ENCODE data around the gene CABLES2. TPM values are rescaled to one million over a fixed set of nuclear protein-coding genes. Genes with fewer than 3 reads are reported as not detected.

CABLES2 gene
- total RNA-seq, 4 donors from 2014 or later: 0.29 to 10.6 (median 2.6) TPM

- DNase-seq: no peak
- TF ChIP-seq CTCF (IDR thresholded peaks at IDR 0.05): no peak
- no peak for TF ChIP-seq POLR2A (IDR thresholded peaks at IDR 0.05)
- no peaks in the 10 kb centered on the region for H3K36me3 ChIP-seq
Measured at GRCh38 chr20:62354811-62355341, 52.2 kb downstream of the CABLES2 start.

GRCh38 chr20:62354031-62354808 lies 52.9 kb downstream of the CABLES2 start:
- intact Hi-C loops (cut with DNase I; ENCODE audit: low total_unique reads): no loop called here
- DNase-seq: no peak
- H3K36me3 ChIP-seq: no peaks in the 10 kb centered on the region
- H3K9me3 ChIP-seq: no peaks in the 10 kb centered on the region
- H3K4me3 ChIP-seq: no peak overlapping the region
- no peaks in the 10 kb centered on the region for H3K27me3 ChIP-seq
- H3K4me1 ChIP-seq: peaks cover 7 to 30% of the 10 kb centered on the region in 2 donors
- no peak for TF ChIP-seq CTCF (IDR thresholded peaks at IDR 0.05)
- TF ChIP-seq POLR2A (IDR thresholded peaks at IDR 0.05): no peak
- peak overlapping the region; percentile 91 to 92 for H3K27ac ChIP-seq

More at GRCh38 chr20:62354811-62355341, 52.2 kb downstream of the CABLES2 start:
- Histone ChIP-seq H3K27ac (peak overlapping the region; percentile 91 to 92), H3K4me1 (peaks cover 7 to 30% of the 10 kb centered on the region in 2 donors), H3K27me3 (no peaks in the 10 kb centered on the region), H3K4me3 (no peak overlapping the region), H3K9me3 (no peaks in the 10 kb centered on the region)
- intact Hi-C loops (cut with DNase I; ENCODE audit: low total_unique reads): no loop called here

GRCh38 chr20:62353289-62354030 lies 53.6 kb downstream of the CABLES2 start:
- Histone ChIP-seq H3K27ac (peak overlapping the region; percentile 44 to 68), H3K36me3 (no peaks in the 10 kb centered on the region), H3K4me1 (peaks cover 7 to 30% of the 10 kb centered on the region in 2 donors), H3K9me3 (no peaks in the 10 kb centered on the region), H3K27me3 (no peaks in the 10 kb centered on the region), H3K4me3 (no peak overlapping the region)
- intact Hi-C loops (cut with DNase I; ENCODE audit: low total_unique reads): no loop called here
- no peak for DNase-seq
- TF ChIP-seq POLR2A (IDR thresholded peaks at IDR 0.05): no peak
- no peak for TF ChIP-seq CTCF (IDR thresholded peaks at IDR 0.05)

GRCh38 chr20:62352402-62353288 lies 54.4 kb downstream of the CABLES2 start:
- Histone ChIP-seq H3K4me3 (no peak overlapping the region), H3K27me3 (no peaks in the 10 kb centered on the region), H3K4me1 (peaks cover 7 to 30% of the 10 kb centered on the region in 2 donors), H3K36me3 (no peaks in the 10 kb centered on the region), H3K9me3 (no peaks in the 10 kb centered on the region), H3K27ac (peak overlapping the region; percentile 44 to 68)
- intact Hi-C loops (cut with DNase I; ENCODE audit: low total_unique reads): no loop called here
- DNase-seq: peak; percentile 72 to 83
- TF ChIP-seq POLR2A (IDR thresholded peaks at IDR 0.05) (no peak), CTCF (IDR thresholded peaks at IDR 0.05) (peak; percentile 13 to 43 (median 28))

Measured in uterus (tissue), 4 donors.